C4-2B (cell line): ENCODE data around the gene AFF2.

Experiments
- CTCF ChIP-seq: fragments of 450-650 bp; conservative IDR thresholded peaks from 2 replicates; pipeline ENCODE4 v1.5.1; 2017; ENCODE audit warnings: mild to moderate bottlenecking
- ZFX ChIP-seq: fragments of 450-650 bp; IDR thresholded peaks from 2 replicates; pipeline ENCODE4 v1.6.1; 2017

GRCh38 chrX:148905400-148905799 lies 405.0 kb downstream of the AFF2 start:
- TF ChIP-seq CTCF = no peak
- no peak for TF ChIP-seq ZFX
